ENCODE results near the gene KLK7.

DNA sequence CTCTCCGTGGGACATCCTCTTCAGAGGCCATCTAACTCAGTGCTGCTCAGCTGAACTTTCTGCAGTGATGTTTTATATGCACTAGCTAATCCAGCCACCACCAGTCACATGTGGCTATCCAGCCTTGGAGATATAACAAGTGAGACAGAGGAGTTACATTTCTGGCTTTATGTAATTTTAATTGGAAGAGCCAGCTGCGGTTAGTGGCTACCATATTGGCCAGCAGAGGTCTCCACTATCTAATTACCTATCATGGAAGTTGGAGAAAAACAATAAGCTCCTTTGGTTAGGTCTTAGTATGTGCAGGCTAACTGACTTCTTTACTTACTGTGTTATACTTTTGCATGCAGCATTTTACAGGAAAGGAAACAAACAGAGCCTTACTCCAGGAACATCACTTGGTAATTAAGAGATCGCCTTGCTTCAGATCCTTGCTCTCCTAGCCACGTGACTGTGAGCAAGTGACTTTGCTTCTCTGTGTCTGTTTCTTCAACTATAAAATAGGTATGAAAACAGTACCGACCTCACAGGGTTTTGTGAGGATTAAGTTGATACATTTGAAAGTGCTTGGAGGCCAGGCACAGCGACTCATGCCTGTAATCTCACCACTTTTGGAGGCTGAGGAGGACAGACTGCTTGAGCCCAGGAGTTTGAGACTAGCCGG, 37.4 kb upstream of the KLK7 start:
- TF ChIP-seq BACH2 (CRISPR knock-in tag; IDR thresholded peaks at IDR 0.05; ENCODE audit: borderline replicate concordance): no peak
- TF ChIP-seq PATZ1 (CRISPR knock-in tag; IDR thresholded peaks at IDR 0.05; ENCODE audit: borderline replicate concordance): no peak
- no peak for TF ChIP-seq CSDC2 (CRISPR knock-in tag; IDR thresholded peaks at IDR 0.05)
